Daoy (cell line): ENCODE data around the gene KRTAP12-3. TPM values are rescaled to one million over a fixed set of nuclear protein-coding genes. Genes with fewer than 3 reads are reported as not detected.

ENCODE experiments used
- DNase-seq: peaks from one replicate; pipeline ENCODE4 v3.0.0-alpha.2; 2015; ENCODE audit warnings: low read depth
- total RNA-seq: library from RNA; depleted of rRNA; stranded (reverse); fragments of >200 nt; shearing (Covaris generic); gene quantifications from 2 replicates; pipeline ENCODE4 v1.2.3, GENCODE V29; 2014; rRNA removed

KRTAP12-3 gene
- total RNA-seq, 1 experiment from 2014 or later = not detected

- no peak for DNase-seq
Measured at GRCh38 chr21:44702111-44702972, 44.6 kb downstream of the KRTAP12-3 start.

- DNase-seq = no peak
Measured at GRCh38 chr21:44702973-44703730, 45.4 kb downstream of the KRTAP12-3 start.

- no peak for DNase-seq
Measured at GRCh38 chr21:44703731-44704635, 46.3 kb downstream of the KRTAP12-3 start.

GRCh38 chr21:44704636-44705001 is 46.9 kb downstream of the KRTAP12-3 start:
- DNase-seq = no peak

- DNase-seq = no peak
Measured at GRCh38 chr21:44706026-44706705, 48.4 kb downstream of the KRTAP12-3 start.

- DNase-seq = no peak
Measured at GRCh38 chr21:44706706-44707581, 49.2 kb downstream of the KRTAP12-3 start.

Other genes with a start within 250 kb of the KRTAP12-3 start
- 0.06 and 0.17 TPM in 2 replicates for gene LRRC3, start 202.4 kb upstream of the KRTAP12-3 start, total RNA-seq
- gene KRTAP10-1, start 117.7 kb upstream of the KRTAP12-3 start, total RNA-seq = not detected in 2 replicates
- gene KRTAP10-2, start 106.4 kb upstream of the KRTAP12-3 start, total RNA-seq = not detected in 2 replicates
- not detected in 2 replicates for gene KRTAP10-3, start 99.1 kb upstream of the KRTAP12-3 start, total RNA-seq
- gene KRTAP10-4, start 84.2 kb upstream of the KRTAP12-3 start, total RNA-seq = not detected in 2 replicates
- not detected in 2 replicates for gene KRTAP10-5, start 77.3 kb upstream of the KRTAP12-3 start, total RNA-seq
- not detected in 2 replicates for gene KRTAP10-6, start 65.4 kb upstream of the KRTAP12-3 start, total RNA-seq
- not detected in 2 replicates for gene KRTAP10-7, start 57.3 kb upstream of the KRTAP12-3 start, total RNA-seq
- not detected in 2 replicates for gene KRTAP10-8, start 45.9 kb upstream of the KRTAP12-3 start, total RNA-seq
- not detected in 2 replicates for gene KRTAP10-9, start 30.8 kb upstream of the KRTAP12-3 start, total RNA-seq
- gene KRTAP10-10, start 20.6 kb upstream of the KRTAP12-3 start, total RNA-seq = not detected in 2 replicates
- not detected in 2 replicates for gene KRTAP10-11, start 11.5 kb upstream of the KRTAP12-3 start, total RNA-seq
- not detected in 2 replicates for gene KRTAP12-4, start 3.3 kb upstream of the KRTAP12-3 start, total RNA-seq
- not detected in 2 replicates for gene KRTAP12-2, start 9.0 kb downstream of the KRTAP12-3 start, total RNA-seq
- not detected in 2 replicates for gene KRTAP12-1, start 24.2 kb downstream of the KRTAP12-3 start, total RNA-seq
- gene KRTAP10-12, start 39.2 kb downstream of the KRTAP12-3 start, total RNA-seq = not detected in 2 replicates
- gene TSPEAR, start 53.6 kb downstream of the KRTAP12-3 start, total RNA-seq = not detected in 2 replicates
- 90.1 and 152 TPM in 2 replicates for gene UBE2G2, start 143.9 kb downstream of the KRTAP12-3 start, total RNA-seq
- gene SUMO3, start 160.1 kb downstream of the KRTAP12-3 start, total RNA-seq = 98.9 and 125 TPM in 2 replicates
- gene PTTG1IP, start 215.8 kb downstream of the KRTAP12-3 start, total RNA-seq = 321 and 333 TPM in 2 replicates